HG03139 (cell line): Measurements from ENCODE around the gene SEMA4F.
"Not testable (repeated sequence)": the region's sequence is repeated elsewhere in the genome, so short reads cannot be mapped to it uniquely, and the experiment has no call there.

ENCODE experiments used
- ATAC-seq: cut with Tn5 transposase; IDR thresholded peaks from one replicate; pipeline ENCODE4 v1.9.1; 2021; ENCODE audit not compliant: unreplicated experiment

The SEMA4F gene

DNA sequence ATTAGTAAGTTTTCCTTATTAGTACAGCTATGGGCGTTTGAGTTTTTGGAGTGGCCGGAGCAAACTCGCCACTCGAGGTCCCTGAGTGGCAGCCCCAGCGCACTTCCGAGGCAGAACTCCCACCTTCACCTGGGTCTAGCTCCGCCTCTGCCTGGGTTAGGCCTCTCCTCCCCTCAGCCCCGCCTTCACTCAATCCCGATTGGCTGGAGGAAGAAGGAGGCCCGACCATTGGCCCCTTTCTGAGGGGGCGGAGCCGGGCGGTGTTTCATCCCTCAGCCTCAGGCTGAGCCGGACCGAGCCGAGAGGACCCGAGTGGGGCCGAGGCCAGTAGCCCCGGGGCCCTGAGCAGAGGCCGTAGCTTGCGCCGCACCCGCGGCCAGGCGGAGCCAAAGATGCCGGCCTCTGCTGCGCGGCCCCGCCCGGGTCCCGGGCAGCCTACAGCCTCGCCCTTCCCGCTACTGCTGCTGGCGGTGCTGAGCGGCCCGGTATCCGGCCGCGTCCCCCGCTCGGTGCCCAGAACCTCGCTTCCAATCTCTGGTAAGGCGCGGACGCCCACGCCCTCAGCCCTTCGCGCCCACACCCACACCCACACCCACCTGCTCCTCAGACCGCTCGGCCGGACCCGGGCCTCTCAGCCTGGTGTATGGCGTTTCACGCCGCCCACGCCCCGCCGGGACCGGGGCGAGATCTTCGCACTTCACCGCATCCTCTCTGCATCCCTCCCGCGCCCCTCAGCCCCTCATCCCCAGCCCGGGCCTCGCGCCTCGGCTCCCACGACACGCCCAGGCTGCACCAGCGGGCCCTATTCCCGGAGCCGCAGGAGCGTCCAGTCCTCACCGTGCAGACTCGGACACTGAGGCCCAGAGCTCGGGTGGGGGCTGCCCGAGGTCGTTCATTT is at the start of gene SEMA4F:
Gene SEMA4F, plus strand, starts transcription at position 263 of the 898 bp plus-strand sequence. Its CDS starts 130 bp downstream, at position 393.
- ATAC-seq, result peak; percentile 100

DNA sequence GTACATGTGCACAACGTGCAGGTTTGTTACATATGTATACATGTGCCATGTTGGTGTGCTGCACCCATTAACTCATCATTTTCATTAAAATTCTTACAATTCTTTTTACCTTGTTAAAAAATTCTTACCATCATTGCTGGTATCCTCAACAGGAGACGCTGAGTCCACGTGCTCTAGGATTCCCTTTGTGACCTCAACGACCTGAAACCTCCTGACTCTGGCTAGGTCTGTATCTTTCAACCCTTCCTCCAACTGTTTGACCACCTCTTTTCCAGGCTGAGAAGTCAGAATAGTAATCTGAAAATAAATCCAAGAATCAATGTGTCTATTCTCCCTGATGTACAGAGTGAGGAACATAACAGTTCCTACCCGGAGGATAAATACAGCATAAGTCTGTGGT is 47.1 kb upstream of the SEMA4F start:
- no peak for ATAC-seq

GRCh38 chr2:74617122-74617521 is 36.9 kb upstream of the SEMA4F start:
- no peak for ATAC-seq

DNA sequence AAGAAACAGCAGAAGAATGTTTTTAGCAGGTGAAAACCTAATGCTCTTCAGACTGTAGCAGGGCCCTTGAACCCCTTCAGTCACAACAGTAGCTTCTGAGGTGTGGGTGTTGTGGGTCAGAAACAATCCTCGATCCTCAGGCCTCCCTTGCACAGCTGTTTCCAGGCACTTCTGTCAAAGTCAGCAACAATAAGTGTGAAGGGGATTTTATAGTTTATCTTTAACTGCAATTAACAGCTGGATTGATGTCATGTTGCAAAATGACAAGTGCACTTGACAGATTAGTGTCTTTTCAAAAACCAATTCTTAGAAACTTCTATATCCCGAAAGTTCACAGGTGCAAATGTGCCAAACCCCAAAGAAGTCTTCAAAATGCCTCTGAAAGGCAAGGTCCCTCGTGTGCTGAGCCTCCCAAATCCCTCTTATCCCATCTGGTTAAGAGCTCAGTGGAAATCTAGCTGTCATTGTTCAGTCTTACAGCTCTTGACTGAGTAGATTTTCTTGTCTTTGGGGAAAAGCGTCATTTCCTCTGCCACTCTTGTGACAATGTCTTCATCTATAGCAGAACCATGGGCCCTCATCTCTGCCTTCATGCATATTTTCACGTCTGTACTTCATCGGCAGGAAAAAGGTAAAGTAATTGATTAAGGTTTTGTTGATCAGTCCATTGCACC is 35.5 kb upstream of the SEMA4F start:
- ATAC-seq, result no peak

GRCh38 chr2:74619651-74620297 is 34.3 kb upstream of the SEMA4F start:
- no peak for ATAC-seq

GRCh38 chr2:74620671-74621070 is 33.4 kb upstream of the SEMA4F start:
- no peak for ATAC-seq

DNA sequence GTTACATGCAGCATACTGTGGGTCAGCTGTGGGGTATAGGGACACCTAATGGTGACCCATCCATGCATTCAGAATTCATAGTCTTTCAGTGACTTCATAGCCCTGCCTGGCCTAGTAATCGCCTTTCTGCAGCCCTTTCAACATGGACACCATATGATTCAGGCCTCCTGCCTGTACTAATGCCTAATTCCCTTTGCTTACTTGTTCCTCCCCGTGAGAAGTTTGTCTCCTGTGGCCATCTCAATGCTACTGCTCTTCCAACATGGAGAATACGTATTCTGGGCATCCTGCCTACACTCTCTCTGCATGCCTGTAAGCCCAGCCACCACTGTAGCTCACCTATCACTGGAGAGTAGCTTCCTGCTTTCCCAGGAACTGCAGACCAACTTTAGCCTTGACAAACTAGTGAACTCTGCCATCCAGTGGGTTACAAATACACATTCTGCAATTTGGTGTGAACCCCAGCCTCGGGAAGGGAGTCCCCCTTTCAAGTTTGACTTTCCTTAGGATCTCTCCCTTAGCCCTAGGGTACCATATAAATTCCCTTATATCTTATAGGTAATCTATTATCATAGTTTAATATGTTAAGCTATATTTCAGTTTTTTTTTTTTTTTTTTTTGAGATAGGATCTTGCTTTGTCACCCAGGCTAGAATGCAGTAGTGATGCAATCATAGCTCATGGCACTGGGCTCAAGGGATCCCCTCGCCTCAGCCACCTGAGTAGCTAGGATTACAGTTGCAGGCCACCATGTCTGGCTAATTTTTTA is 28.2 kb upstream of the SEMA4F start:
- ATAC-seq, result no peak

DNA sequence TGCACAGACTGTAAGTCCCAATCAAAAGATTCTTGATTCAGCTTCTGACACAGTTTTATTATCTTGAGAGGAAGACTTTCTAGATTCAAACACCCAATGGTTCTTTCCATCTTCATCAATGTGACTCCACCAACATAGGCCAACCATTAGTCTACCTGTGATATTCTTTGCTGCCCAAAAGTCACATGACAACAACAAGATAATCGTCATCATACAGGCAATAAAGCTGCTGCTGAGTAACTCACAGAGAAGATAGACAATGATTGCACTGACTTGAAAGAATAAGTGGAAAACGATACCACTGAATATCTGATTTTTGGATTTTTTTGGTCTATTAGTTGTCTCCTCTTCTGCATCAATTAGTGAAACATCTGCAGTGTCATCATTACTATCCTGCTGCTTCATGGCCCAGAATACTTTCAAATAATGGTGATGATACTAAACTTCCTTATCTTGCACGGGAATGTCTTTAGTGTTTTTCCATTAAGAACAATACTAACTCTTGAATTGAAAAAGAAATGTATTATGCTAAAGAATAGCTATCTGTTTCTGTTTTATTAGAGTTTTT is 25.4 kb upstream of the SEMA4F start:
- ATAC-seq, result no peak

DNA sequence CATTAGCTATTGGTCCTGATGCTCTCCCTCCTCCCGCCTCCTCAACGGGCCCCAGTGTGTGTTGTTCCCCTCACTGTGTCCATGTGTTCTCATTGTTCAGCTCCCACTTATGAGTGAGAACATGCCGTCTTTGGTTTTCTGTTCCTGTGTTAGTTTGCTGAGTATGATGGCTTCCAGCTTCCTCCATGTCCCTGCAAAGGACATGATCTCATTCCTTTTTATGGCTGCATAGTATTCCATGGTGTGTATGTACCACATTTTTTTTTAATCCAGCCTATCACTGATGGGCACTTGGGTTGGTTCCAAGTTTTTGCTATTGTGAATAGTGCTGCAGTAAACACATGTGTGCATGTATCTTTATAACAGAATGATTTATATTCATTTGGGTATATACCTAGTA is 23.6 kb upstream of the SEMA4F start:
- ATAC-seq, result not testable (repeated sequence)

GRCh38 chr2:74632209-74632938 is 21.7 kb upstream of the SEMA4F start:
- ATAC-seq, result no peak

DNA sequence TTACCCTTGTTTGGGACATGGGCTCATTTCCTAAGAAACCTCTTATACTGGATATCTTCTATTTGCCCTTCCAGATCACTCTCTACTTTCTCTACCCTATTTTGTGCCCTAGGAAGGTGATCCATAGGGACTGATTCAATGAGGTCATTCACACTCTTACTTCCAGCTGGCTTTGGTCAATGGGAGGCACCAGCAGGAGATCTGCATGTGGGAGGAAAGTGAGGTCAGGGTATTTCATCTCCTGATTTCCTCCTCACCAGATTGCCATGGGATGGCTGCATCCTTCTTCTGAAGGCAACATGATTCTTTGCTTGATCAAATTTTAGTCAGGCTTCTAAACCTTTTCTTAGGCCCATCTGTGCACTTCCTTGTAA is 21.1 kb upstream of the SEMA4F start:
- ATAC-seq, result no peak

- no peak for ATAC-seq
These were observed 14.5 kb upstream of the SEMA4F start for GRCh38 chr2:74639550-74639949.

DNA sequence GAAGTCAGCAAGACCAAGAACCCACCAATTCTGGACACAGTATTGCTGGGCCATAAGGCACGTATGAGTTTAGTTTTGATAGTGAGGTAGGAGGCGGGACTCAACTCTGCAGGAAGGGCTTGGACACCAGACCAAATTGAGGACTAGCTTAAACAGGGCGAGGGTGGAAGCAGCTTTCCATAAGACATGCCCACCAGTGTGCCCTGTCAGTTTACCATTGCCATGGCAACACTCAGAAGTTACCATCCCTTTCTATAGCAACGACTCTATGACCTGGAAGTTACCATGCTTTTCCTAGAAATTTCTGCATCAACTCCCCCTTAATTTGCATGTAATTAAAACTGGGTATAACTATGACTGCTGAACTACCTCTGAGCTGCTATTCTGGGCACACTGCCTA is 8.7 kb upstream of the SEMA4F start:
- ATAC-seq, result no peak

DNA sequence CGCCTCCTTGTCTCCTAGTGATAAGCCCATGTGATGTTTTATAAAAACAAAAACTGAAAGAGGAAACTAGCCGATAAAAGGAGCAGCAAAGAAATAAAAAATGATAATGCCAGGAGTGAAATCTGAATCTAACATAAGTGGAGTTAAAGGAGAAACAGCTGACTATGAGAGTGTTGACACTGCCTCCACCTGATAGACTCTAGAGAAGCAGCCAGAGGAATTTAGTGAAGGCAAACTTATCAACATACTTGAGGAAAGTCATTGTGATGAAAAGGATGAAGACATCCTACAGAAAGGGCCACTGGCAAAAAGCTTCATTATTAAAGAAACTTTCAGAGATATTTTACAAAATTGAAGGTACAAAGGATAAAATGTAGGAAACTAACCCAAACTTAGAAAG is 7.8 kb upstream of the SEMA4F start:
- ATAC-seq, result no peak

GRCh38 chr2:74646834-74647482 is 7.1 kb upstream of the SEMA4F start:
- no peak for ATAC-seq

GRCh38 chr2:74648009-74648443 is 6.0 kb upstream of the SEMA4F start, which contains the start of gene M1AP:
TSS of gene M1AP (minus strand) at chr2:74648330. CDS start at chr2:74640275, 8,055 bp downstream.
- ATAC-seq, result no peak

DNA sequence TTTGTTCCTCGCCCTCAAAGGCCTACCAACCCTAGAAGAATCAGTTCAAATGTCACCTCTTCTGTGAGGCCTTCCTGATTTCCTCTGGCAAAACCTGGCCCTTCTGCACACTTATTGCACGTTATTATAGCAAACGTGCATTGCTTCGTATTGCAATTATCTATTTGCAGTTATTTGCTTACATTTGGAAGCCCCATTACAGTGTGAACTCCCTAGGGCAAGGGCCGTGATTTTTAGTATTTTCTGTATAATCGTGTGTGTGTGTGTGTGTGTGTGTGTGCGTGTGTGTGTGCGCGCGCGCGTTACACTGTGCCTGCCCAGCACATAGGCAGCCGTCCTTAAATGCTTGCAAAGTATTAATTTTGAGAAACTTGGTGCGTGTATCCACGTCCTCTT is 460 bp upstream of the SEMA4F start:
- ATAC-seq, result peak; percentile 10

- no peak for ATAC-seq
These were observed 1.5 kb downstream of the SEMA4F start for GRCh38 chr2:74655579-74655978.

- no peak for ATAC-seq
These were observed 4.5 kb downstream of the SEMA4F start for GRCh38 chr2:74658516-74658915.
